Neural crest cell (in vitro differentiated cells): ENCODE data around the gene SEL1L3. TPM values are rescaled to one million over a fixed set of nuclear protein-coding genes. Genes with fewer than 3 reads are reported as not detected.

ENCODE experiments used
- DNase-seq: peaks from one replicate; pipeline ENCODE4 v3.0.0; 2021; ENCODE audit warnings: low read depth, mixed read lengths, low spot score
- H3K27ac Mint-ChIP-seq: one replicate; pipeline ENCODE4 v1.8.0; 2021; ENCODE audit warnings: mild to moderate bottlenecking, mixed read lengths; ENCODE audit not compliant: unreplicated experiment
- H3K27me3 Mint-ChIP-seq: 2 replicates; pipeline ENCODE4 v1.8.0; 2021; ENCODE audit warnings: low read depth, mild to moderate bottlenecking, mixed read lengths
- H3K36me3 Mint-ChIP-seq: 2 replicates; pipeline ENCODE4 v1.8.0; 2021; ENCODE audit warnings: low read depth, mild to moderate bottlenecking, mixed read lengths
- H3K4me1 Mint-ChIP-seq: 2 replicates; pipeline ENCODE4 v1.8.0; 2021; ENCODE audit warnings: mixed read lengths
- H3K4me3 Mint-ChIP-seq: one replicate; pipeline ENCODE4 v1.8.0; 2021; ENCODE audit warnings: mild to moderate bottlenecking, mixed read lengths
- H3K9me3 Mint-ChIP-seq: 2 replicates; pipeline ENCODE4 v1.8.0; 2021; ENCODE audit warnings: mixed read lengths
- CTCF ChIP-seq: fragments of 200-600 bp; sonication (generic); conservative IDR thresholded peaks from 2 replicates; pipeline ENCODE4 v1.5.0; 2021; ENCODE audit warnings: antibody characterized with exemption, mild to moderate bottlenecking
- total RNA-seq: library from RNA; stranded (reverse); gene quantifications from 2 replicates; pipeline ENCODE4 v1.2.1, GENCODE V29; 2021

The SEL1L3 gene
- total RNA-seq, 1 donor from 2014 or later, result 3.4 TPM

- Mint-ChIP-seq H3K4me1 (peaks cover 33% of the 10 kb centered on the region), H3K9me3 (no peaks in the 10 kb centered on the region), H3K36me3 (no peaks in the 10 kb centered on the region), H3K4me3 (peak overlapping the region; percentile 93), H3K27ac (no peak overlapping the region), H3K27me3 (peaks cover 50% of the 10 kb centered on the region)
- DNase-seq, result no peak
- TF ChIP-seq CTCF, result no peak
Measured at GRCh38 chr4:25861951-25862410, 807 bp downstream of the SEL1L3 start.

- Mint-ChIP-seq H3K4me3 (peak overlapping the region; percentile 93), H3K4me1 (peaks cover 36% of the 10 kb centered on the region), H3K9me3 (no peaks in the 10 kb centered on the region), H3K27me3 (peaks cover 50% of the 10 kb centered on the region), H3K27ac (no peak overlapping the region), H3K36me3 (no peaks in the 10 kb centered on the region)
- no peak for DNase-seq
- no peak for TF ChIP-seq CTCF
Measured at GRCh38 chr4:25861280-25861950, 1.4 kb downstream of the SEL1L3 start.

- DNase-seq, result no peak
- H3K36me3 Mint-ChIP-seq, result no peaks in the 10 kb centered on the region
- H3K4me3 Mint-ChIP-seq, result peak overlapping the region; percentile 52
- peaks cover 48% of the 10 kb centered on the region for H3K27me3 Mint-ChIP-seq
- no peak for TF ChIP-seq CTCF
- H3K27ac Mint-ChIP-seq, result no peak overlapping the region
- H3K4me1 Mint-ChIP-seq, result peaks cover 36% of the 10 kb centered on the region
- no peaks in the 10 kb centered on the region for H3K9me3 Mint-ChIP-seq
Measured at GRCh38 chr4:25860586-25861279, 2.1 kb downstream of the SEL1L3 start.

GRCh38 chr4:25859429-25860148, 3.2 kb downstream of the SEL1L3 start:
- DNase-seq, result no peak
- H3K4me3 Mint-ChIP-seq, result no peak overlapping the region
- peaks cover 38% of the 10 kb centered on the region for H3K27me3 Mint-ChIP-seq

More at GRCh38 chr4:25859429-25860148, 3.2 kb downstream of the SEL1L3 start:
- no peak for TF ChIP-seq CTCF
- H3K27ac Mint-ChIP-seq, result no peak overlapping the region
- peaks cover 36% of the 10 kb centered on the region for H3K4me1 Mint-ChIP-seq
- no peaks in the 10 kb centered on the region for H3K36me3 Mint-ChIP-seq
- H3K9me3 Mint-ChIP-seq, result no peaks in the 10 kb centered on the region
